Astrocyte (in vitro differentiated cells and primary cell): Measurements from ENCODE around the gene TMF1. TPM values are rescaled to one million over a fixed set of nuclear protein-coding genes. Genes with fewer than 3 reads are reported as not detected.

Experiments used
- DNase-seq: peaks from one replicate; pipeline ENCODE4 v3.0.0-alpha.2; 2010; ENCODE audit warnings: low read depth
- FAIRE-seq: peaks from 2 replicates; lab custom pipeline; 2011; peaks lifted over from hg19 to GRCh38; lab: Jason Lieb, UNC
- H2AFZ ChIP-seq: 2 replicates; pipeline ENCODE4 v1.6.0; 2012; ENCODE audit warnings: low read depth, low read length, inconsistent platforms
- H3K27ac ChIP-seq: 2 replicates; pipeline ENCODE4 v1.5.1; 2011; ENCODE audit warnings: low read depth, low read length, inconsistent platforms
- H3K27me3 ChIP-seq: 2 replicates; pipeline ENCODE4 v1.6.0; 2011; ENCODE audit warnings: low read length, inconsistent platforms; ENCODE audit not compliant: insufficient read depth
- H3K36me3 ChIP-seq: 2 replicates; pipeline ENCODE4 v1.5.1; 2011; ENCODE audit warnings: low read length, inconsistent platforms; ENCODE audit not compliant: insufficient read depth
- H3K4me1 ChIP-seq: 2 replicates; pipeline ENCODE4 v1.5.1; 2011; ENCODE audit warnings: low read length, inconsistent platforms; ENCODE audit not compliant: insufficient read depth
- H3K4me2 ChIP-seq: 2 replicates; pipeline ENCODE4 v1.6.0; 2012; ENCODE audit warnings: low read length, inconsistent platforms
- H3K4me3 ChIP-seq: 2 replicates; pipeline ENCODE4 v1.5.1; 2011; ENCODE audit warnings: low read depth, mild to moderate bottlenecking, low read length, inconsistent platforms; ENCODE audit not compliant: insufficient read depth
- H3K79me2 ChIP-seq: 2 replicates; pipeline ENCODE4 v1.6.0; 2012; ENCODE audit warnings: mild to moderate bottlenecking, low read length, inconsistent platforms; ENCODE audit not compliant: insufficient read depth
- H3K9ac ChIP-seq: 2 replicates; pipeline ENCODE4 v1.6.0; 2012; ENCODE audit warnings: mild to moderate bottlenecking, low read length, inconsistent platforms
- H3K9me3 ChIP-seq: 2 replicates; pipeline ENCODE4 v1.5.1; 2012; ENCODE audit warnings: low read depth, mild to moderate bottlenecking, low read length, inconsistent platforms; ENCODE audit not compliant: insufficient read depth
- H4K20me1 ChIP-seq: 2 replicates; pipeline ENCODE4 v1.6.0; 2012; ENCODE audit warnings: low read length, inconsistent platforms; ENCODE audit not compliant: insufficient read depth
- H3K27ac Mint-ChIP-seq: one replicate; pipeline ENCODE4 v1.8.0; 2021; ENCODE audit warnings: mild to moderate bottlenecking, mixed read lengths; ENCODE audit not compliant: unreplicated experiment
- H3K27me3 Mint-ChIP-seq: one replicate; pipeline ENCODE4 v1.8.0; 2021; ENCODE audit warnings: low read depth, mixed read lengths; ENCODE audit not compliant: unreplicated experiment
- H3K36me3 Mint-ChIP-seq: one replicate; pipeline ENCODE4 v1.8.0; 2021; ENCODE audit warnings: low read depth, mixed read lengths; ENCODE audit not compliant: unreplicated experiment
- H3K4me1 Mint-ChIP-seq: one replicate; pipeline ENCODE4 v1.8.0; 2021; ENCODE audit warnings: low read depth, mixed read lengths; ENCODE audit not compliant: unreplicated experiment
- H3K4me3 Mint-ChIP-seq: one replicate; pipeline ENCODE4 v1.8.0; 2021; ENCODE audit warnings: mild to moderate bottlenecking, moderate library complexity, mixed read lengths; ENCODE audit not compliant: unreplicated experiment
- H3K9me3 Mint-ChIP-seq: one replicate; pipeline ENCODE4 v1.8.0; 2021; ENCODE audit warnings: mild to moderate bottlenecking, mixed read lengths; ENCODE audit not compliant: unreplicated experiment
- EZH2 ChIP-seq: IDR thresholded peaks from 2 replicates; pipeline ENCODE4 v1.6.1; 2012; ENCODE audit warnings: mild to moderate bottlenecking, low read length, inconsistent platforms; ENCODE audit not compliant: insufficient read depth
- total RNA-seq: library from RNA; stranded (reverse); gene quantifications from 2 replicates; pipeline ENCODE4 v1.2.1, GENCODE V29; 2021
- TF ChIP-seq, protein P1 (sequence below): IDR thresholded peaks from 2 replicates; pipeline ENCODE4 v1.5.1; 2011; ENCODE audit warnings: low read depth, mild to moderate bottlenecking, inconsistent platforms, low read length, moderate library complexity; ENCODE audit not compliant: insufficient read depth

Gene TMF1
- total RNA-seq, 1 donor from 2014 or later: 46.8 TPM

DNA sequence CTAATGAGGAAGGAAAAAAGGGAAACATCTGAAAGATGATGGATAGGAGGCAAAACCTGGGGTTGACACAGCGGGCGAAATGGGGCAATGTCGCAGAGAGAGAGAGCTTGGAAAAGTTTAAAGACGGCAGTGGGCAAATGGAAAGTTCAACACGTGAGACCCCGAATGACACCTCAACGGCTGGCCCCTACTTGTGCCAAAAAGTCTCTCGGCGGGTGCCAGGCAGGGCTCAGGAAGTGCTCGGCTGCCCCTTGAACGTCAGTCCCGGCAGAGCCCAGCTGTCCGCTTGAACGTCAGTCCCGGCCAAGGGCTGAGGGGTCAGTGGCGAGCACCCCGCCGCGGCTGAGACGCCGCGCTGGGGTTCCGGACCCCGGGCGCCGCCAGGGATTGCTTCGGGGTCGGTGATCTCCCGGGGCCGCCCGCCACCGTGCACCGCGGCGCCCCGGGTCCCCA, 39.3 kb downstream of the TMF1 start:
- Mint-ChIP-seq H3K9me3 (no peaks in the 10 kb centered on the region), H3K4me1 (peaks cover 37% of the 10 kb centered on the region), H3K4me3 (peak overlapping the region; percentile 87), H3K27me3 (no peaks in the 10 kb centered on the region), H3K36me3 (peaks cover 6% of the 10 kb centered on the region), H3K27ac (peak overlapping the region; percentile 79)
- peak overlapping the region; percentile 90 for H3K9ac ChIP-seq
- TF ChIP-seq EZH2: no peak
- TF ChIP-seq, protein P1, sequence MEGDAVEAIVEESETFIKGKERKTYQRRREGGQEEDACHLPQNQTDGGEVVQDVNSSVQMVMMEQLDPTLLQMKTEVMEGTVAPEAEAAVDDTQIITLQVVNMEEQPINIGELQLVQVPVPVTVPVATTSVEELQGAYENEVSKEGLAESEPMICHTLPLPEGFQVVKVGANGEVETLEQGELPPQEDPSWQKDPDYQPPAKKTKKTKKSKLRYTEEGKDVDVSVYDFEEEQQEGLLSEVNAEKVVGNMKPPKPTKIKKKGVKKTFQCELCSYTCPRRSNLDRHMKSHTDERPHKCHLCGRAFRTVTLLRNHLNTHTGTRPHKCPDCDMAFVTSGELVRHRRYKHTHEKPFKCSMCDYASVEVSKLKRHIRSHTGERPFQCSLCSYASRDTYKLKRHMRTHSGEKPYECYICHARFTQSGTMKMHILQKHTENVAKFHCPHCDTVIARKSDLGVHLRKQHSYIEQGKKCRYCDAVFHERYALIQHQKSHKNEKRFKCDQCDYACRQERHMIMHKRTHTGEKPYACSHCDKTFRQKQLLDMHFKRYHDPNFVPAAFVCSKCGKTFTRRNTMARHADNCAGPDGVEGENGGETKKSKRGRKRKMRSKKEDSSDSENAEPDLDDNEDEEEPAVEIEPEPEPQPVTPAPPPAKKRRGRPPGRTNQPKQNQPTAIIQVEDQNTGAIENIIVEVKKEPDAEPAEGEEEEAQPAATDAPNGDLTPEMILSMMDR: no peak
- H3K79me2 ChIP-seq: peaks cover 5% of the 10 kb centered on the region
- H3K36me3 ChIP-seq: peaks cover 20% of the 10 kb centered on the region
- FAIRE-seq: no peak
- no peaks in the 10 kb centered on the region for H4K20me1 ChIP-seq
- peak overlapping the region; percentile 83 for H3K4me2 ChIP-seq
- H2AFZ ChIP-seq: peak overlapping the region; percentile 57
- peak overlapping the region; percentile 69 for H3K4me3 ChIP-seq
- no peaks in the 10 kb centered on the region for H3K27me3 ChIP-seq
- peak; percentile 29 for DNase-seq
- H3K4me1 ChIP-seq: peaks cover 33% of the 10 kb centered on the region
- H3K9me3 ChIP-seq: no peaks in the 10 kb centered on the region
- H3K27ac ChIP-seq: peak overlapping the region; percentile 84

DNA sequence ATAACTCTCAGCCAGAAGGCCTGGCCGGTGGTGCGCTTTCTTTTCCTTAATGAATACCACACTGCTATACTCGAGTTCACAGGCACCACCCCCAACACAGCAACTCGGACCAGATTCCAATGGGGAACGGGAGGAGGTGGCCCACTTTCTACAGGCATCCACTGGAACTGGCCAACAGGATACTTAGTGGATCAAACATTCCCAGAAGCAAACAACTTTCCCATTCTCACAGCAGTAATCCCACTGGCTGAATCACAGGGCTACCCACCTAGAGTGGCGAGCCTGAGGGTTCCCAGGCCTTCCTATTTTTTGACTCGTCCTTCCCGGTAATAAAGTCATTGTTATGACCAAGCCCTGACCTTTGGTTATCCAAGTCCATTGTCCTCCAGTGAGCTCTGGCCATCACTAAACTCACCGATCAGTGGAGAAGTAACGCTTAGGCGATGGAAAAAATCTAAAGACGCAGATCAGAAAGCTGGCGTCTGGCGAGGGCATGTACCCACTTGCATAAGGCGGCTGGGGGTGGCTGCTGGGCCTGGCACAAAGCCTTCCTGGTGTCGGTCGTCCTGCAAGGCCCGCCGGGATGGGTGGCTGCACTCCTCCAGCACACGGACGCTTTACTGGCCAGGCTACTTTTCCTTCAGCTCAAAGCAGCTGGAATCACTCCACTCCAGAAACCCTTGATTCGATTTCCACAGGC, 39.9 kb downstream of the TMF1 start:
- no peaks in the 10 kb centered on the region for H3K9me3 Mint-ChIP-seq
- H3K36me3 ChIP-seq: peaks cover 20% of the 10 kb centered on the region
- peak overlapping the region; percentile 87 for H3K4me3 Mint-ChIP-seq
- no peaks in the 10 kb centered on the region for H3K9me3 ChIP-seq
- peak overlapping the region; percentile 90 for H3K9ac ChIP-seq
- H3K27me3 ChIP-seq: no peaks in the 10 kb centered on the region
- H3K36me3 Mint-ChIP-seq: peaks cover 4% of the 10 kb centered on the region
- peak overlapping the region; percentile 83 for H3K4me2 ChIP-seq
- TF ChIP-seq EZH2: no peak
- H3K4me1 ChIP-seq: peaks cover 33% of the 10 kb centered on the region
- H3K4me1 Mint-ChIP-seq: peaks cover 37% of the 10 kb centered on the region
- H3K27ac Mint-ChIP-seq: peak overlapping the region; percentile 79
- no peaks in the 10 kb centered on the region for H4K20me1 ChIP-seq
- peak overlapping the region; percentile 69 for H3K4me3 ChIP-seq
- H3K79me2 ChIP-seq: peaks cover 5% of the 10 kb centered on the region
- FAIRE-seq (no peak), DNase-seq (peak; percentile 39)
- H2AFZ ChIP-seq: peak overlapping the region; percentile 57
- no peaks in the 10 kb centered on the region for H3K27me3 Mint-ChIP-seq
- H3K27ac ChIP-seq: peak overlapping the region; percentile 84

DNA sequence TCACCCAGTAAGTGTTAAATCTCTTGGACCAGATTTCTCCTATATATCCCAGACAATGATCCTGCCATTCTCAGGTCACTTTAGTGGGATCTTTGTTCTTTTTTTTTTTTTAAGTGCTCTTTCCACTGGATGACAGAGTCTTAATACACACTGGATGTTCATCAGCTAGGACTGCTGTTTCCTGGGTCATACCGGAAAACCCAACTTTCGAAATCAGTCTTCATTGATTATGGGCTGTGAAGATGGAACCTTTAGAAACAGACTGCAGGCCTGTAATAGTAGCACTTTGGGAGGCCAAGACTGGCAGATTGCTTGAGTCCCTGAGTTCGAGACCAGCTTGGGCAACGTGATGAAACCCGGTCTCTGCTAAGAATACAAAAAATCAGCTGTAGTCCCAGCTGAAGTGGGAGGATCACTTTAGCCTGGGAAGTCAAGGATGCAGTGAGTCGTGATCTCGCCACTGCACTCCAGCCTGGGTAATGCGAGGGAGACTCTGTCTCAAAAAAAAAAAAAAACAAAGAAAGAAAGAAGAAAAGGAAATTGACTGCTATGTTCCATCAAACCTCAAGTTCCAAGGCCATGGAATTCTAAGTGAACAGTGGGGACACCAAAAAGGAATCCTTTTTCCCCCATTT, 40.9 kb downstream of the TMF1 start:
- Histone ChIP-seq H3K79me2 (peaks cover 5% of the 10 kb centered on the region), H2AFZ (no peak overlapping the region), H3K4me2 (no peak overlapping the region), H3K27ac (no peak overlapping the region), H3K9me3 (no peaks in the 10 kb centered on the region), H4K20me1 (no peaks in the 10 kb centered on the region), H3K36me3 (peaks cover 28% of the 10 kb centered on the region), H3K4me3 (no peak overlapping the region), H3K9ac (no peak overlapping the region), H3K4me1 (peaks cover 33% of the 10 kb centered on the region), H3K27me3 (no peaks in the 10 kb centered on the region)
- peaks cover 37% of the 10 kb centered on the region for H3K4me1 Mint-ChIP-seq
- DNase-seq: no peak
- H3K27ac Mint-ChIP-seq: peak overlapping the region; percentile 53
- FAIRE-seq: no peak
- H3K9me3 Mint-ChIP-seq: no peaks in the 10 kb centered on the region
- peaks cover 2% of the 10 kb centered on the region for H3K36me3 Mint-ChIP-seq
- H3K27me3 Mint-ChIP-seq: no peaks in the 10 kb centered on the region
- H3K4me3 Mint-ChIP-seq: peak overlapping the region; percentile 87
- TF ChIP-seq, protein P1: no peak
- no peak for TF ChIP-seq EZH2
